ENCODE measurements around the gene GTPBP6.

GRCh38 chrX:275967-276580, 42.5 kb downstream of the GTPBP6 start:
- TF ChIP-seq POLR2AphosphoS5 (IDR thresholded peaks at IDR 0.05): peak; percentile 71 to 88 (median 84)
- no peak for TF ChIP-seq POLR2A (IDR thresholded peaks at IDR 0.05)
- TF ChIP-seq, protein P1, sequence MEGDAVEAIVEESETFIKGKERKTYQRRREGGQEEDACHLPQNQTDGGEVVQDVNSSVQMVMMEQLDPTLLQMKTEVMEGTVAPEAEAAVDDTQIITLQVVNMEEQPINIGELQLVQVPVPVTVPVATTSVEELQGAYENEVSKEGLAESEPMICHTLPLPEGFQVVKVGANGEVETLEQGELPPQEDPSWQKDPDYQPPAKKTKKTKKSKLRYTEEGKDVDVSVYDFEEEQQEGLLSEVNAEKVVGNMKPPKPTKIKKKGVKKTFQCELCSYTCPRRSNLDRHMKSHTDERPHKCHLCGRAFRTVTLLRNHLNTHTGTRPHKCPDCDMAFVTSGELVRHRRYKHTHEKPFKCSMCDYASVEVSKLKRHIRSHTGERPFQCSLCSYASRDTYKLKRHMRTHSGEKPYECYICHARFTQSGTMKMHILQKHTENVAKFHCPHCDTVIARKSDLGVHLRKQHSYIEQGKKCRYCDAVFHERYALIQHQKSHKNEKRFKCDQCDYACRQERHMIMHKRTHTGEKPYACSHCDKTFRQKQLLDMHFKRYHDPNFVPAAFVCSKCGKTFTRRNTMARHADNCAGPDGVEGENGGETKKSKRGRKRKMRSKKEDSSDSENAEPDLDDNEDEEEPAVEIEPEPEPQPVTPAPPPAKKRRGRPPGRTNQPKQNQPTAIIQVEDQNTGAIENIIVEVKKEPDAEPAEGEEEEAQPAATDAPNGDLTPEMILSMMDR (IDR thresholded peaks at IDR 0.05 in 8 of 11, conservative IDR thresholded peaks at IDR 0.05 in 3 of 11): peak in 8 of 11 experiments; percentile 13 to 51 (median 26)

Measured in spleen (tissue), 7 donors.